Measurements from ENCODE around the gene TSSC4.

The TSSC4 gene

GRCh38 chr11:2383852-2384804 lies 16.4 kb upstream of the TSSC4 start:
- Histone ChIP-seq H3K4me3 (no peak overlapping the region), H3K27ac (peak overlapping the region in 18 of 21 experiments; percentile 19 to 100 (median 87))

GRCh38 chr11:2385156-2386151 lies 15.1 kb upstream of the TSSC4 start:
- no peak overlapping the region for H3K4me3 ChIP-seq
- H3K27ac ChIP-seq: peak overlapping the region in 15 of 21 experiments; percentile 8 to 82 (median 45)

- no peak overlapping the region for H3K4me3 ChIP-seq
- peak overlapping the region in 15 of 21 experiments; percentile 19 to 82 (median 54) for H3K27ac ChIP-seq
These were observed 14.0 kb upstream of the TSSC4 start for GRCh38 chr11:2386591-2386990.

GRCh38 chr11:2387266-2387987 lies 13.1 kb upstream of the TSSC4 start:
- peak overlapping the region in 17 of 21 experiments; percentile 15 to 82 (median 45) for H3K27ac ChIP-seq
- H3K4me3 ChIP-seq: no peak overlapping the region

- H3K27ac ChIP-seq: peak overlapping the region in 17 of 21 experiments; percentile 1 to 82 (median 48)
- H3K4me3 ChIP-seq: no peak overlapping the region
These were observed 11.8 kb upstream of the TSSC4 start for GRCh38 chr11:2388431-2389376.

- no peak overlapping the region for H3K4me3 ChIP-seq
- H3K27ac ChIP-seq: peak overlapping the region in 16 of 21 experiments; percentile 2 to 82 (median 50)
These were observed 11.0 kb upstream of the TSSC4 start for GRCh38 chr11:2389377-2390026.

GRCh38 chr11:2390091-2390724 lies 10.3 kb upstream of the TSSC4 start:
- Histone ChIP-seq H3K4me3 (no peak overlapping the region), H3K27ac (peak overlapping the region in 14 of 21 experiments; percentile 0 to 82 (median 46))

GRCh38 chr11:2390725-2391151 lies 9.8 kb upstream of the TSSC4 start:
- Histone ChIP-seq H3K27ac (peak overlapping the region in 12 of 21 experiments; percentile 1 to 82 (median 46)), H3K4me3 (no peak overlapping the region)

GRCh38 chr11:2391181-2391975 lies 9.2 kb upstream of the TSSC4 start:
- no peak overlapping the region for H3K4me3 ChIP-seq
- H3K27ac ChIP-seq: peak overlapping the region in 8 of 21 experiments; percentile 7 to 67 (median 31)

GRCh38 chr11:2392241-2392959 lies 8.2 kb upstream of the TSSC4 start:
- Histone ChIP-seq H3K4me3 (no peak overlapping the region), H3K27ac (peak overlapping the region in 4 of 21 experiments; percentile 9 to 47 (median 30))

- Histone ChIP-seq H3K4me3 (no peak overlapping the region), H3K27ac (peak overlapping the region in 3 of 21 experiments; percentile 9 to 47 (median 27))
These were observed 7.3 kb upstream of the TSSC4 start for GRCh38 chr11:2393111-2393868.

- H3K27ac ChIP-seq: peak overlapping the region in 1 of 21 experiments; percentile 47
These were observed 6.4 kb upstream of the TSSC4 start for GRCh38 chr11:2393941-2394817.

GRCh38 chr11:2394818-2395105 lies 5.8 kb upstream of the TSSC4 start:
- H3K4me3 ChIP-seq: no peak overlapping the region
- peak overlapping the region in 2 of 21 experiments; percentile 25 to 30 for H3K27ac ChIP-seq

More at GRCh38 chr11:2393941-2394817, 6.4 kb upstream of the TSSC4 start:
- no peak overlapping the region for H3K4me3 ChIP-seq

- H3K27ac ChIP-seq: peak overlapping the region in 2 of 21 experiments; percentile 25 to 30
- H3K4me3 ChIP-seq: no peak overlapping the region
These were observed 5.3 kb upstream of the TSSC4 start for GRCh38 chr11:2395211-2395730.

All from skin epidermis (tissue), 12 donors.